Midbrain (tissue), 1 donor: Measurements from ENCODE around the gene CCNF.

Experiments
- DNase-seq: peaks from one replicate; lab custom pipeline; 2025; lab: John Stamatoyannopoulos, UW

CCNF gene

DNA sequence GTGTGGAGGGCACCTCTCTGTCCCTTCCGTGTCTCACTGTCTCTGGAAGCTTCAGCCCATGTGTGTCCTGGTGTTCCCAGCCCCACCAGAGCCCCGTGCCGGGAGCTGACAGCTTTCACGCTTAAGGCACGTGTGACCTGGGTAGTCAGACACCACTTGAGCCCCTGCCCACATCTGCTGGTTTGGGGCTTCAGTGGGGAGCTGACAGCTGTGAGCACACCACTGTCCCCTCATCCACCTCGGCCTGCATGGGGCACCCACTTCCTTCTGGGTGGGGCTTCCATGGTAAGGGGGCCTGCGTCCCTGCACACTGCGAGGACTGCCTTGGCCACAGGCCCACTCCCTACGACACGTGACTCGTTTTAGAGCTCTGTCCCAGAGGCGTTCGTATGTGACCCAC is 28.0 kb downstream of the CCNF start:
- DNase-seq: no peak

DNA sequence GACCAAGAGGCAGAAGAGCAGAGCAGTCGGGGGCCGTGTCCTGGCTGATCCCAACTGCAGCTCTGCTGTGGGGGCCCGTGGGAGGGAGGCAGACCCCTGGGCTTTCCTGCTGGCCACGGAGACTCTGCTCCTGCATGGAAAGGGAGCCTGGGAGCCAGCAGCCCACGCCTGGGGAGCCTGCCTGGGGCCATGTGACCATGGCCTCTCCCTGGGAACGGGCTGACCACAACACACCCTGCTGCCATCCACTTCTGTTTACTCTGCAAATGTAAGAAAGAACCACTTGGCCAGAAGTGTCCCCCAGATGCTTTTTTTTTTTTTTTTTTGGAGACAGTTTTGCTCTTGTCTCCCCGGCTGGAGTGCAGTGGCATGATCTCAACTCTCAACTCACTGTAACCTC is 28.7 kb downstream of the CCNF start:
- no peak for DNase-seq

DNA sequence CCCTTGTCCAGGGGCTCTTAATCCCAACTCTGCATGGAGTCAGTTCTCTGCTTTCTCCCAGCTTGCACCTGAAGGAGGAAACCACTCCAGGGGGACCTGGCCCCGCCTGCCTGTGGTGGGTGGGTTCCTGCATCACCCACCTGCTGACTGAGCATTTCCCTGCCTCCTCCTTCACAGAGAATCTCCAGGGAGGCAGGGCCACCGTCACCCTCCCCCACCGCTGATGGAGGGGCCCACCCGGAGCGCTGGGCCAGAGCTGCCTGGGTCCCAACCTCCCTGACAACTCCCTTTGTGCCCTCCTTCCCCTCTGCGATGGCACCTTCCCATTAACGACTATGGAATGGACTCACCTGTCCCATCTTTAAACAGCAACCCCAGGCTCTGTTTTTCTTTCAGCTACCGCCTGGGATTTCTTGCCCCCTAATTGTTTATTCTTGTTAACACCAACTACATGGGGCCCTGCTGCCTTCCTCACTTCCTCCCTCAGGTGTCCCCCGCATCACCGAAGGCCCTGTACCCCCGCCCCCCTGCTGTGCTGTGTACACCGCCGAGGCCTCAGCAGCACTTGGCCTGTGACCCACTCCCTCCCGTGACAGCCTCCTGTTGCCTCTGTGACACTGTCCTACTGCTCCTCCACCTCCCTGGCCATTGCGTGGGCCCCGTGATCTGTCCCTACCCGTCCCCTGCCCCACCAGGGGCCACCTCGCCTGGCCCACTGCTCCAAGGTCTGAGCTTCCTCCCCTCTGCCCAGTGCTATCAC is 29.8 kb downstream of the CCNF start:
- DNase-seq: no peak

DNA sequence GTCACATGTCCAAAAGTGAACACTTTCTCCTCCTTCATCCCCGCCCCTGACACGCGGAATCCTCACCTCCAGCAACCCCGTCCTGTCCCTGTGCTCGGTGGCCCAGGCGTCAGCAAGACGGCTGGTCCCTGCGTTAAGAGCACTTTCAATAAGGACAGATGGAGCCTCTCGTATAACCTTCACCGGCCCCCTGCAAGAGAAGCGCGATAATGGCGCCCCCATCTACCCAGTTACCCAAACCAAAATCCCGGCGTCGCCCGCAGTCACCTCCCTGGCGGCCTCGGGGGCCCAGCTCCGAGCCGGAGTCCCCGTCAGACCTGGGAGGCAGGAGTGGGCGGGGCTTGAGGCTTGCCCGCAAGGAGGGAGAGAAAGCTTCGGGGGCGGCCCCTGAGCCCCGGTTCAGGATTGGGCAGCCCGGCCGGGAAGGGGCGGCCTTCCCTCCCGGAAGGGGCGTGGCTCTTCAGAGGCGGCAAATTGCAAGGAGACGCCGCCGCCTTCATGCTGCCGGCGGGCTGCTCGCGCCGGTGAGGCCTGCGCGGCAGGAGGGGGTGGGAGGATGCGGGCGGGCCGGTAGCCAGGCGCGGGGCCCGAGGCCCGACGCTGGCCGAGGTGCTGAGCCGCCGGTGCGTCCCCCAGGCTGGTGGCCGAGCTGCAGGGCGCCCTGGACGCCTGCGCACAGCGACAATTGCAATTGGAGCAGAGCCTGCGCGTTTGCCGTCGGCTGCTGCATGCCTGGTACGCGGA is 30.6 kb downstream of the CCNF start, which contains the start of gene TEDC2:
Gene TEDC2, plus strand, starts transcription at position 463 of the 744 bp plus-strand sequence. Its CDS starts 36 bp downstream, at position 499.
- peak; percentile 95 for DNase-seq

DNA sequence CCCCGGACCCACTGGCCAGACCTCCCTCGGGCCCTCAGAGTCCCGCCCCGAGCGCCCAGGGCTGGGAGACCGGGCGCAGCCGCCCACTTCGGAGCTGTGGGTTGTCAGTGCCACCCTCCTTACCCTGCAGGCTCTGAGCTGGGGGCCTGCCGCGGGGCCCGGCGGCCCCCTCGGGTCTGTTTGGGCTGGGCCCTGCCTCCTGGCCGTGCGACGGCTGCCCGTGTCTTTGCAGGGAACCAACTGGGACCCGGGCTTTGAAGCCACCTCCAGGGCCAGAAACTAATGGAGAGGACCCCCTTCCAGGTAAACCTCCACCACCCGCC is 31.1 kb downstream of the CCNF start:
- no peak for DNase-seq

DNA sequence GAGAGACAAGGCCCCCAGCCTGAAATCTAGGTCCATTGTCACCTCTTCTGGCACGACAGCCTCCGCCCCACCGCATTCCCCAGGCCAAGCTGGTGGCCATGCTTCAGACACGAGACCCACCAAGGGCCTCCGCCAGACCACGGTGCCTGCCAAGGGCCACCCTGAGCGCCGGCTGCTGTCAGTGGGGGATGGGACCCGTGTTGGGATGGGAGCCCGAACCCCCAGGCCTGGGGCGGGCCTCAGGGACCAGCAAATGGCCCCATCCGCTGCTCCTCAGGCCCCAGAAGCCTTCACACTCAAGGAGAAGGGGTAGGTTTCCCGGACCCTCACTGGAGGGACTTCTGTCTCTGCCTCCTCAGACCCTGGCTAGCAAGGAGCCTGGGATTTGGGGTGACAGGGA is 31.7 kb downstream of the CCNF start:
- DNase-seq: no peak

DNA sequence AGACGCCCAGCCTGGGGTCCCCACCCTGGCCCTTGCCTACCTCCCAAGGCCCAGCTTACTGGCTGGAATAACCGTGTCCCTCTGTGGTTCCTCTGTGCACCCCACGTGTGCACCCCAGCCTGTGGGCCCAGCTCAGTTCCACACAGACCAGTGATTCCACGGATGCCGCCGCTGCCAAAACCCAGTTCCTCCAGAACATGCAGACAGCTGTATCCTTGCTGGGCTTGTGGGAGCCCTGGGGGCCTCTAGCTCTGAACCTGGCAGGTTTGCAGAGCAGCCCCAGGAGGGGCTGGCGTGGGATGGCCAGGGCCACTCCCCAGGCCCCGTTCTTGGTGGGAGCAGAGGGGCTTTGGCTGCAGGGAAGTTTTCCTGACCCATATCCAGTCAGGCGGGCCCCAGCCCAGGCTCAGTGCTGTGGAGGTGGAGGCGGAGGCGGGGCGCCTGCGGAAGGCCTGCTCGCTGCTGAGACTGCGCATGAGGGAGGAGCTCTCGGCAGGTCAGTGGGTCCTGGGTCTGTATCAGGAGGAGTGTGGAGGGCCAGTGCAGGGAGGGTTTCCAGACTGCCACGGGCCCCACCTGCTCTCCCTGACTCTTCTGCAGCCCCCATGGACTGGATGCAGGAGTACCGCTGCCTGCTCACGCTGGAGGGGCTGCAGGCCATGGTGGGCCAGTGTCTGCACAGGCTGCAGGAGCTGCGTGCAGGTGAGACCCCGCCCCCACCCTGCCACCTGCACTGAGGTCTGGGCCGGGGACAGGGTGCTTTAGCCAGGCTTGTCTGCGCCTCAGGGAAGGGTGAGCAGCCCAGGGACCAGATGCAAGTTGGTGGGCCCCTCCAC is 33.0 kb downstream of the CCNF start:
- DNase-seq: no peak

DNA sequence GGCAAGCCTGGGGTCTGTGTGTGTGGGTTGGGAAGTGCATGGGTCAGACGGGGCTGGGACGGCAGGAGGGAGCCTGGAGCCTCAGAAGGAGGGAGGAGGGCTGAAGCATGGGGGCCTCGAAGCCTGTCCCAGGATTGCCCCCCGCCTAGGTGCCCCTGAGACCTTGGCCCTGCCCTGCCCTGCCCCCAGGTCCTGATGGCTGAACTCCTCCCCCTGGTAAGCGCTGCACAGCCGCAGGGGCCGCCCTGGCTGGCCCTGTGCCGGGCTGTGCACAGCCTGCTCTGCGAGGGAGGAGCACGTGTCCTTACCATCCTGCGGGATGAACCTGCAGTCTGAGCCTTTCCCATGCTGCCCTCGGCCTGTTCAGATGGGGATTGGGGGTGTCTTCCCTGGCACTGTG is 35.1 kb downstream of the CCNF start:
- no peak for DNase-seq

DNA sequence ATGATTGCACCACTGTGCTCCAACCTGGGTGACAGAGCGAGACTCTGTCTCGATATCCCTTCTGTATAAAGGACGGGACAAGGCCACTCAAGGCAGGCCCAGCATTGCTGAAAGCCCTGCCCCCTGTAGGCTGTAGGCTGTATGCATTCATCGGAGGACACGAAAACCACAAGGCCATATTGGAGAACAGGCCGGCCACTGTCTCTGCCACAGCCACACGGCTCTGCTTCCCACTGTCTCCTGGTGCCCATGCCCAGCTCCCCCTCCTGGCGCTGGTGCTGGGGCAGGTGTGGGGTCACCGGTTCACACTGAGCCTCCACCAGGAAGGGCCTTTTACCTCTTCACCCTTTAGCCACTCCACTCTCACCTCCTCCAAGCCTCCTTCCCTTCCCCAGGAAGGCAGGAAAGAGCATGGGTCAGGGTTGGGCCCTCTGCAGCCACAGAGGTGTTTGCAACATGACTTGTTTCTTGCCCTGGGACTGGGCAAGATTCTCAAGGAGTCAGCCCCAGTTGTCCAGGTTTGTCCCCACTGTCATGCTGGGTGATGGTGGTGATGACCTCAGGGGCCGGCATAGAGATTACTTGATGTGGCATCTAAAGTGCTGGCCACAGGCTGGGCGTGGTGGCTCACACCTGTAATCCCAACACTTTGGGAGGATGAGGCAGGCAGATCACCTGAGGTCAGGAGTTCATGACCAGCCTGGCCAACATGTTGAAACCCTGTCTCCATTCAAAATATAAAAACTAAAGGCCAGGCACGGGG is 36.6 kb downstream of the CCNF start:
- DNase-seq: no peak

DNA sequence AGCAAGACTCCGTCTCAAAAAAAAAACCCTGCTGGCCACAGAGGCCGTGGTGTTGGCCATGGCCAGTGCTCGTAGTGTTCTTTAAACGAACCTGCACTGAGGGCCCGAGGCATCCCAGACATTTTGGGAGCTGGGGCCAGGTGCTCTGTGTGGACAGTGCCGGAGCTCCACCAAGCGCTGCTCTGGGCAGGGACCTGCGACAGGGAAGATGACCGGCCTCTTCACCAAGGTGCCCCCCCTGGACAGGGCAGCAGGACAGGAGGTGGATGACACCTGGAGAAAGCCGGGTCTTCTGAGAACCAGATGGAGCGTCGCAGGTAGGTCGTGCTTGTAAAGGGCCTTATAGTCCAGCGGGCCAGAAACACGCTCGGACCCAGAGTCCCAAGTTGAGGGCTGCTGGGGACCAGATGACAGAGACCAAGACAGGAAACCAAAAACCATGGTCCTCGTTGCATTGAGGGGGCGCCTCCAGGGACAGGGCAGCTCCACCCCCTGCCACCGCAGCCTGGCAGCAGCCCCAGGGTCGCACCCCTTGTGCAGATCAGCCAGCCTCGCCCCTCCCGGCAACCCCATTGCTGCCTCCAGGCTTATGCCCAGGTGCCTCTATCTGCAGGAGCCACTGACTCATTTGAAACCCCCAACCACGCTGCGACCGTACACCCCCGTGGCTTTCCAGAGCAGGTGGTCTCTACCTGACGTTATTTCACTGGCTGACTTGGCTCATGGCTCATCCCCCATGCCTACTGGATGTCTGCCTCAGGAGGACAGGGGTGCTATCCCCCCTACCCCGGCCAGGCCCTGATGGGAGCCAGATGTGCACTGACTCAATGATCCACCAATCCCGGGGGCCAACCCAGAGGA is 37.6 kb downstream of the CCNF start:
- no peak for DNase-seq

DNA sequence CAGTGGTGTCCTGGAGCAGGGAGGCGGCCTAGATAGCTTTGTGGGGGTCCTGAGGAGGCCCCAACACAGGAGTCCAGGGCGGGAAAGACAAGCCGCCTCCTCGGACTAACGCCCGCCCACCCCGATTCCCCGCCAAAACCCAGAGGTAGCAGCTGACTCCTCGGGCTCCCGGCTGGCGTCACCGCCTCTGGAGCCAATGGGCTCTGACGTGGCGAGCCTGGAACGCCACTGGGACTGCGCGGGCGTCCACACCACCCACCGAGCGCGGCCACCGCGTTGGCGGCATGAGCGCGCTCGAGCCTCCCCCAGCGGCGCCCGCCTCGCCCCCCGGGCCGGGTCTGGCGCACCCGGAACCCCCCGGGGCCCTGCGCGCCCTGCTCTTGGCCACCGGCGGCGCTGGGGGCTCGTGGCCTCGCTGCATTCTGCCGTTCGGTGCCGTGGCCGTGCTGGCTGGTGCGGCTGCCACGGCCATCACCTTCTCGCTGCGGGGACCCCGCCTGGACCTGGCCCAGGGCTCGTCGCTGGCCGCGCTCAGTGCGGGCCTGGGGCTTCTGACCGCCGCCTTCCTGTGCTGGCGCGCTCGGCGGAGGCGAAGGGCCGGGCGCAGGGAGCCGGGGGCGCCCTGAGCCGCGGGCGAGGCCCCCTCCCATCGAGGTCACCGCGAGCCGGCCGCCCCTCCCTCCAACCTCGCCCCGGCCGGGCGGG is 38.4 kb downstream of the CCNF start:
- peak; percentile 79 for DNase-seq

DNA sequence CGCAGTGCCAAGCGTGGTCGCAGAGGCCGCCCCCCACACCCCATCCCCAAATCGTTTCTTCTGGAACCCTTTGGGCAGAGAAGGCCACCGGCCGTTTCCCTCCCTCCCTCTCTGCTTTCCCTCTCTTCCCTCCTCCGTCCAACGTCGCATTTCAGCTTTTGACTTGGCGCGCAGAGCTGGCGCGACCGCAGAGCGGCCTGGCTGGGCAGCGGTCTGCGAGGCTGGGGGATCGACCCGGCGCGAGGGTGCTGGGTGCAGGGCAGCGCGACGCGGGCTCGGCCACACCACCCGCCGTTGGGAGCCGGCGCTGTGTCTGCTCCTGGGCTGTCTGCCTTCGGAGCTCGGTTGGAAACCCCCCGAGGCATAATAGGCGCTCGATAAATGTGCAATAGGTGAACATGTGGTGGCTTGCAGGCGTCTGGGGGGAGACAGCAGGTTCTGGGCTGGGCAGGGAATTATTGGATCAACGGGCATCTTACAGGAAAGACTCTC is 39.0 kb downstream of the CCNF start:
- peak; percentile 43 for DNase-seq

DNA sequence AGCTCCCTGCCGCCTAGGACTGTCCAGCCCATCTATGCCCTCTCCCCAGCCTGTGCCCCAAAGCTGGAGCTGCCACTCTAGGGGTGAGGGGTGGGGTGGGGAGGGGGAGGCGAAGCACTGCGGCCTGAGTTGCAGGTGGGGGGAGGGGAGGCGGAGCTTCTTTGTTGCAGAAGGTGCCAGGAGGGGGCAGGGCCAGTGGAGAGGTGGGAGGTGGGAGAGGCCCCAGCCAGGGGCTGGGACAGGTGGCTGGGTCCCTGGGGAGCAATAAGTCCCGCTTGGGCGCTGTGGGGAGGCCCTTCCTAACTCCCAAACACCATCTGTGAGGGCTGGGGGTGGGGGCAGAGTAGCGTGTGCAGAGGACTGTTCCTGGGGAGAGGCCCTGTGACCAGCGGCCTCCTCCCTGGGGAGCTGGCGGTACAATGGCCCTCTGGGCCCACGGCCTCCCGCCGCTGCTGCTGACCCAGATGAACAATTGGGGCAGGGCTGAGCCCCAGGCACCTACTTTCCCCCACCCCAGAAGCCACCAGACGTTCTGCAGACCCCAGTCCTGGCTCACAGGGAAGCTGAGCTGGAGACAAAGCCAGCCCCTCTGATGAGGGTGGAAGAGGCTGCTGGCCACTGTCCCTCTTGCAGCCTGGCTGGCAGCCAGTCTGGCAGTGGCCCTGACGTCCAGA is 39.6 kb downstream of the CCNF start:
- peak; percentile 74 for DNase-seq

DNA sequence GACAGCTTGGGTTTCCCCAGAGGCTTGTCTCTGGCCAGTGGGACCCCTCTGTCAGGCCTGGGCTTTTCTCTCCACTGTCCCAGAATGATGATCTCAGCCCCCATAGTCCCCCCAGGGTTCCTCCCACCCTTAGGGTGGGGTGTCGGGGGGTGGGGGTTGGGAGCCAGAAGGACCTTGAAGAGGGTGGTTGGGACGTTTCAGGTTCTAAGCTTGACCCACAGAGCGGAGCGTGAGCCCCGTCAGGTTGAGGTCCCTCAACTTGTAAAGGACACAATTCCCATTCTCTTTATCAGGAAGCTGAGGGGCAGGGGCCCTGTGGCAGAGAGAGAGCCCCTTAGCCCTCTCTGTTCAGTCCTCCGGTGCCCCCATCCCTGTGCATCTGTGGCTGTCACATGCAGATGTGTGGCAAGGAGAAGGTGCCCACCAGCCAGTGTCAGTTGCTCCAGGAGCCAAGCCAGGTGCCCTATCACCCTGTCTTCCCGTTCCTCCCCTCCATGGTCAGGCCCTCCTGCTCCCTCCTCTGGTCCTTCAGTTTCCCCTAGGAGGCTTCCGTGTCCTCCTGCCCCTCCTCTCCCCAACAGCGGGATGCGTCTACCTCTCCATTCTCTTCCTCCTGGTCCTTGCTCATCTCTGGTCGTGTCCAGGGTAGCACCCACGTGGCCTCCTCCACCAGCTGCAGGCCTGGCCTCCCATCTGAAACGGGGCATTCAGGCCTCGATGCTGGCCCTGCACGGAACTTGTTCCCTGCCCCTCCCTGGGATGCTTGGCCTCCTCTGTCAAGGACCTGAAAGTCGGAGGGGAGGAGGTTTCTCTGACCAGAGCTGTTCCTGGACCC is 40.4 kb downstream of the CCNF start:
- DNase-seq: no peak

DNA sequence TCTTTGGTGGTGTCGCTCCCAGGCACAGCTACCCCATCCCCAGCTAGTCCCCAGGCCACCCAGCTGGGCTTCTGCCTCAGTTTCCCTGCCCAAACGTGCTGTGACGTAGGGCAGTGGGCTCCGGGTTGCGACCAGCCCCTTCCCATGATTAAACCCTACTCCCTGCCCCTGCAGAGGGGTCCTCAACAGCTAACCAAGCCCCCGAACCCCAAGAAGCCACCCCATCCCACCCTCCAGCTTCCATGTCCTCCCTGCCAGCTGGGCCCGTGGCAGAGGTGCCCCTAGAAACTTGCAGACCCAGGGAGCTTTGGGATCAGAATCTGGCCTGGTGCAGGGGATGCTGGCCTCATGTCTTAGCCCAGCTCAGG is 41.0 kb downstream of the CCNF start:
- DNase-seq: no peak

DNA sequence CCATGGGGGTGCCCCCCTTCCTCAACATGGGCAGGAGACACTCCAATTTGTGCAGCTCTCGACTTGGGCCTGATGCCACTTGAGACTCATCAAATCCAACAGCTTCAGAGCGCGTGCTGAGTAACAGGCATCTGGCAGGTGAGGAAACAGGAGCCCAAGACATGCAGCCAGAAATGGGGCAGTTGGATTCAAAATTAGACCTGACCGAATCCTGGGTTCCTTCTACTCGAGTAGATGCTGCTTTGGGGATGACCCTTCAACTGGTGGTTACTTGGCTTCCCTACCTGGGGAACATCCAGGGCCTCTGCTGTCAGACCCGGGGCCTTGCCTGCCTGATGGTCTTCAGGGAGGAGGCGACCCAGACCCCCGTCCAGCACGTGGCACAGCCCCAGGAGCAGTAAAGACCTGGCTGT is 41.4 kb downstream of the CCNF start:
- no peak for DNase-seq

DNA sequence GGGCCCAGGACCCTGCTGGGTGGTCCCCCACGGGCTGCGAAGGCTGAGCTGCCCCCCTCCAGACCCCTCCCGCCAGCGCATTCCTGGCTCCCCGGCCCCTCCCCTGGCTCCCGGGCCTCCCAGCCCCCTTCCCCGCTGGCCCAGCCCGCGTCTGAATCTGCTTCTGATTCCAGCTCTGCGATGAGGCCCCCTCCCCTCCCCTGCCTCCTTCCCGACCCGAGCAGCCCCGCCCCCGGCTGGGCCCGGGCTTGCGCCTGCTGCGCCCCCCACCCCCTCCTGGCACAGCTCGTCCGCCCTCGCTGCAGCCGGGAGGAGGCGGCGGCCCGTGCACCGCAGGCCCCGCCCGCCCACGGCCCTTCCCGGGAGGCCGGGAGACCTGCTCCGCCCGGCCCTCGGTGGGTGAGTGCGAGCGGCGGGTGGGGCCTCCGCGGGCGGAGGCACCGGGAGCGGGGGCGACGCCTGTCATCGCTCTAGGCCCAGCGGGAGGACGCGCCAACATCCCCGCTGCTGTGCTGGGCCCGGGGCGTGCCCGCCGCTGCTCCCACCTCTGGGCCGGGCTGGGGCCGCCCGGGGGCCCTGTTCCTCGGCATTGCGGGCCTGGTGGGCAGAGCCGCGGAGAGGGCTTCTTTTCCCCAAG is 41.9 kb downstream of the CCNF start, which contains the start of gene NTN3:
Gene NTN3, plus strand, starts transcription at position 282 of the 637 bp plus-strand sequence. CDS start 405 bp downstream, outside the sequence.
- DNase-seq: peak; percentile 16
